Left lung (tissue), 10 donors: ENCODE data around the gene PRPF4. TPM values are rescaled to one million over a fixed set of nuclear protein-coding genes. Genes with fewer than 3 reads are reported as not detected.

Experiments
- ATAC-seq: fragments of 200-7000 bp; cut with Tn5 transposase; one replicate; pipeline ENCODE4 v1.9.1; 2020; ENCODE audit warnings: moderate library complexity
- DNase-seq, 4 donors: peaks; one replicate each; pipeline ENCODE4 v3.0.0-alpha.2; 2013 to 2020
- H3K27ac ChIP-seq, 2 donors: fragments of 200-600 bp; sonication (generic) in 1 of 2; one replicate each; pipeline versions ENCODE4 v1.5.0 to v1.8.0; 2020 to 2021
- H3K27me3 ChIP-seq, 2 donors: fragments of 200-600 bp; sonication (generic) in 1 of 2; one replicate each; pipeline versions ENCODE4 v1.5.0 to v1.8.0; 2020 to 2021
- H3K36me3 ChIP-seq, 2 donors: fragments of 200-600 bp; sonication (generic) in 1 of 2; one replicate each; pipeline versions ENCODE4 v1.5.0 to v1.8.0; 2020 to 2021
- H3K4me1 ChIP-seq, 2 donors: fragments of 200-600 bp; one replicate each; pipeline ENCODE4 v1.8.0; 2021
- H3K4me3 ChIP-seq, 2 donors: fragments of 200-600 bp; sonication (generic) in 1 of 2; one replicate each; pipeline versions ENCODE4 v1.5.0 to v1.8.0; 2020 to 2021; ENCODE audit warnings: mild to moderate bottlenecking in 1 of 2
- H3K9me3 ChIP-seq, 2 donors: fragments of 200-600 bp; sonication (generic) in 1 of 2; one replicate each; pipeline versions ENCODE4 v1.5.0 to v1.8.0; 2020 to 2021
- intact Hi-C, 2 donors: fragments of 100-400 bp; cut with DNase I; formaldehyde crosslinking; loops; one replicate each; pipeline versions ENCODE4 v1.11.2 to v1.14.2; 2022
- polyA plus RNA-seq, 6 donors: library from polyadenylated mRNA; unstranded; fragments of 120-200 nt; gene quantifications; one replicate each; pipeline ENCODE4 v1.2.1, GENCODE V29; 2013; ENCODE audit not compliant: insufficient read length in 6 of 6
- total RNA-seq, 2 donors: library from RNA; stranded (reverse); fragmentation: NEBNext Ultra II Directional; extraction: Animal tissue kit (Norgen Biotek cat#: 25700); gene quantifications; one replicate each; pipeline ENCODE4 v1.2.1, GENCODE V29; 2021
- TF ChIP-seq, protein P1 (sequence below), 2 donors: fragments of 200-600 bp; sonication (generic) in 1 of 2; IDR thresholded peaks; one replicate each; pipeline versions ENCODE4 v1.5.0 to v1.8.0; 2021; ENCODE audit warnings: antibody characterized with exemption in 2 of 2
- donor health status: DM: no; HTN: yes; CAD: no.
- donor health status: DM: no; HTN: no; CAD: no.

The PRPF4 gene
- total and polyA plus RNA-seq, 8 donors: 16.6 to 34.0 (median 29.5) TPM

DNA sequence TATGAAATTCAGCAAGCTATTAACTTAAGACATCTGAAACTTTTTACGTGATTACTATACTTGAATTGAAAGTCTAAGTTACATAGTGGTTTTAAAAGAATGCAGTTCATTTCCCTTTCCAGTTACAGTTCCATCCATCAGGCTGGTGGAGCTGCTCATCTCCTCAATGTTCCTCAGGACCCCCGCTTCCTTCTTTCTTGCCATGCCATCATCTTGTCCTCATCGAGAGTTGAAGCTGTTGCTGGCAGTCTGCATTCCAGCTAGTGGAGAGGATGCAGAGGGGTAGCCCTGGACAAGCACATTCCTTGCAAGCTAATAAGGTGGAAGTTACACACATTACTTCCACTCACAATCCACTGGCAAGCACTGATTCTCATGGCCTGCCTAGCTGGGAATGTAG lies 36.5 kb downstream of the PRPF4 start:
- TF ChIP-seq, protein P1, sequence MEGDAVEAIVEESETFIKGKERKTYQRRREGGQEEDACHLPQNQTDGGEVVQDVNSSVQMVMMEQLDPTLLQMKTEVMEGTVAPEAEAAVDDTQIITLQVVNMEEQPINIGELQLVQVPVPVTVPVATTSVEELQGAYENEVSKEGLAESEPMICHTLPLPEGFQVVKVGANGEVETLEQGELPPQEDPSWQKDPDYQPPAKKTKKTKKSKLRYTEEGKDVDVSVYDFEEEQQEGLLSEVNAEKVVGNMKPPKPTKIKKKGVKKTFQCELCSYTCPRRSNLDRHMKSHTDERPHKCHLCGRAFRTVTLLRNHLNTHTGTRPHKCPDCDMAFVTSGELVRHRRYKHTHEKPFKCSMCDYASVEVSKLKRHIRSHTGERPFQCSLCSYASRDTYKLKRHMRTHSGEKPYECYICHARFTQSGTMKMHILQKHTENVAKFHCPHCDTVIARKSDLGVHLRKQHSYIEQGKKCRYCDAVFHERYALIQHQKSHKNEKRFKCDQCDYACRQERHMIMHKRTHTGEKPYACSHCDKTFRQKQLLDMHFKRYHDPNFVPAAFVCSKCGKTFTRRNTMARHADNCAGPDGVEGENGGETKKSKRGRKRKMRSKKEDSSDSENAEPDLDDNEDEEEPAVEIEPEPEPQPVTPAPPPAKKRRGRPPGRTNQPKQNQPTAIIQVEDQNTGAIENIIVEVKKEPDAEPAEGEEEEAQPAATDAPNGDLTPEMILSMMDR (IDR thresholded peaks at IDR 0.05): no peak
- ATAC-seq: no peak
- no peak overlapping the region for H3K27ac ChIP-seq
- H3K36me3 ChIP-seq: no peaks in the 10 kb centered on the region
- H3K27me3 ChIP-seq: no peaks in the 10 kb centered on the region
- no peaks in the 10 kb centered on the region for H3K4me1 ChIP-seq
- intact Hi-C loops: no loop called here
- no peak overlapping the region for H3K4me3 ChIP-seq
- no peak for DNase-seq
- no peaks in the 10 kb centered on the region for H3K9me3 ChIP-seq

DNA sequence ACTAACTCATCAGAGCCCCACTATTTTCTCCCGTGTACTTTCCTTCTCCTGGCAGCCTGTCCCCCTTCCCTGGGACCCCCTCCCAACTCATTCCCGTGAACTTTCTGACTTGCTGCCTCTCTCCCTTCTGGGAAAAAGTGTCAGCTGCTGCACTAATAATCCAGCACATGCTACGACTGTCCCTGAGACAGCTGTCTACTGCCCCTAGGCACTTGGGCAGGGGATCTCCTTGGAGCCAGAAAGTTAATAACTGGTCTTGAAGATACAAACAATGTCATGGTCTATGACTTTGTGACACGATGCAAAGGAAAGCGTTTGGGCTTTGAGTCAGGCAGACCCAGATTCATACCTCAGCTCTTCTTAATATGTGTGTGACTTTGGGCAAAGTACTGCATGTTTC lies 37.8 kb downstream of the PRPF4 start:
- Histone ChIP-seq H3K36me3 (no peaks in the 10 kb centered on the region), H3K27me3 (no peaks in the 10 kb centered on the region), H3K27ac (no peak overlapping the region), H3K9me3 (no peaks in the 10 kb centered on the region), H3K4me3 (no peak overlapping the region), H3K4me1 (no peaks in the 10 kb centered on the region)
- intact Hi-C loops: no loop called here
- DNase-seq: no peak
- no peak for ATAC-seq
- TF ChIP-seq, protein P1 (IDR thresholded peaks at IDR 0.05): no peak

DNA sequence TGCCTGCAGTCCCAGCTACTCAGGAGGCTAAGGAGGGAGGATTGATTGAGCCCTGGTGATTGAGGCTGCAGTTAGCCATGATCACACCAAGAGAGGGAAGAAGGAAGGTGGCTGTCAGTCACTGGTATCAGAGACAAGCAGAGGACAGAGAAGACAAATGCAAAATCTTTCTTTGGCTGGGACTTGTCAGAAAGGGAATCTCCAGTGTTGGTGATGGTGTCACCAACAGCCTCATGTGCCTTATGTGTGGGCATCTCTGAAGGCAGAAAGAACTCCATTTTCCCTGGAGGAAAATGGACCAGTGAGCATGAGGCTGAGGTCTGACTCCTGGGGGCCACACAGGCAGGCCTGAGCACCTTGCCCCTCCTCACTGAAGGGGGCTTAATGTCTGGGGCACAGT lies 39.8 kb downstream of the PRPF4 start:
- TF ChIP-seq, protein P1 (IDR thresholded peaks at IDR 0.05): no peak
- Histone ChIP-seq H3K36me3 (peaks cover 0 to 3% of the 10 kb centered on the region in 2 donors), H3K27ac (no peak overlapping the region), H3K4me3 (no peak overlapping the region), H3K27me3 (no peaks in the 10 kb centered on the region), H3K4me1 (no peaks in the 10 kb centered on the region), H3K9me3 (no peaks in the 10 kb centered on the region)
- intact Hi-C loops: no loop called here
- ATAC-seq (no peak), DNase-seq (no peak)

DNA sequence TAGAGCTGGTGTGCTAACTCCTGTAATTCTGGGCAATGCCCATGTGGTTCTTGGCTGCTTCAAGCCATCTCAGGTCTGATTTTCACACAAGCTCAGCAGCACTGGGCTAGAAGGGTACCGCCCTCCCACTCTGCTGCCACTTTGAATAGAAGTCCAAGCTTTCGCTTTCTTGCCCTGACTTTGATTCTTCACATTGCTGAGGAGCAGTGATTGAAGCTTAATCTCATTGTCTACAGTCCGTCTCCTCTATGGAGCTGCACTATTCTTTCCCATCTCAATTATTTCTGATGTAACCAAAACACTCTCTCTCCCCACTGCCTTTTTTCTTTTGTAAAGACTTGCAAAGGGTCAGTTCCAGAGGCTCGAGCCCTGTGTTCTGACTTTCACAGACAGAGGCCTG lies 40.6 kb downstream of the PRPF4 start:
- peaks cover 0 to 3% of the 10 kb centered on the region in 2 donors for H3K36me3 ChIP-seq
- H3K9me3 ChIP-seq: no peaks in the 10 kb centered on the region
- no peak overlapping the region for H3K27ac ChIP-seq
- H3K4me1 ChIP-seq: no peaks in the 10 kb centered on the region
- DNase-seq (no peak), ATAC-seq (no peak)
- TF ChIP-seq, protein P1 (IDR thresholded peaks at IDR 0.05): no peak
- intact Hi-C loops: no loop called here
- no peaks in the 10 kb centered on the region for H3K27me3 ChIP-seq
- no peak overlapping the region for H3K4me3 ChIP-seq

DNA sequence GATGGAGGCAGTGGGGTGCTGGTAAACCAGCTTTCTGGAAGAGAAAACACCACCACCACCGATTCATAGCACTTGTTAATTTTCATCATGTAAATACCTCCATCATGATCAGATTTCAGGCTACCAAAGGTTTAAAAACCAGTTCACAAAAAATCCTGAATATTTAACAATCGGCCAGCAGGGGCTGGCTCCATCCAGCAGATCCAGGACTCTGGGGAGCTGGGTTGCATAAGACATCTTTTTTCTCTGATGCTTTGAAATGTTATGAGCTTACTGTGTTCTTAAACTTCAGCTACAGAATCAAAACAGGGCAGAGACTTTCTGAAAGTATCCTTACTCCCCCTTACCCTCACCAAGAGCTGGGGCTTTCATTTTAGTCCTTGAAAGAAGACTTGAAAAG lies 42.3 kb downstream of the PRPF4 start:
- H3K4me3 ChIP-seq: no peak overlapping the region
- H3K4me1 ChIP-seq: no peaks in the 10 kb centered on the region
- intact Hi-C loops: no loop called here
- H3K27me3 ChIP-seq: no peaks in the 10 kb centered on the region
- no peak for ATAC-seq
- TF ChIP-seq, protein P1 (IDR thresholded peaks at IDR 0.05): no peak
- no peak overlapping the region for H3K27ac ChIP-seq
- no peaks in the 10 kb centered on the region for H3K9me3 ChIP-seq
- no peak for DNase-seq
- H3K36me3 ChIP-seq: peaks cover 0 to 3% of the 10 kb centered on the region in 2 donors
